Fibroblast of lung (primary cell): ENCODE data around the gene GLCCI1. TPM values are rescaled to one million over a fixed set of nuclear protein-coding genes. Genes with fewer than 3 reads are reported as not detected.

Experiments used
- DNase-seq, 2 donors: peaks; one replicate each; pipeline versions ENCODE4 v3.0.0 to v3.0.0-alpha.2; 2010; ENCODE audit warnings: low read depth in 2 of 2
- H2AFZ ChIP-seq: 2 replicates; pipeline ENCODE4 v1.5.1; 2012; ENCODE audit warnings: low read length, control low read depth, inconsistent platforms
- H3K27ac ChIP-seq: 2 replicates; pipeline ENCODE4 v1.5.1; 2011; ENCODE audit warnings: low read length, control low read depth; ENCODE audit not compliant: insufficient read depth
- H3K27me3 ChIP-seq: 2 replicates; pipeline ENCODE4 v1.5.1; 2011; ENCODE audit warnings: mild to moderate bottlenecking, low read length; ENCODE audit not compliant: control insufficient read depth, insufficient read depth
- H3K36me3 ChIP-seq: 2 replicates; pipeline ENCODE4 v1.5.1; 2011; ENCODE audit warnings: low read length; ENCODE audit not compliant: control insufficient read depth, insufficient read depth
- H3K4me1 ChIP-seq: 2 replicates; pipeline ENCODE4 v1.5.1; 2011; ENCODE audit warnings: low read length; ENCODE audit not compliant: control insufficient read depth, insufficient read depth; ENCODE audit errors: extremely low read depth
- H3K4me2 ChIP-seq: 2 replicates; pipeline ENCODE4 v1.5.1; 2011; ENCODE audit warnings: low read length, control low read depth; ENCODE audit not compliant: insufficient read depth; ENCODE audit errors: extremely low read depth
- H3K4me3 ChIP-seq, 4 experiments: fragments of 200-600 bp in 1 of 4; sonication (generic) in 1 of 4; replicated peaks in 1 of 4; 2 replicates each; pipeline ENCODE4 v1.5.1; 2011 to 2016; ENCODE audit warnings: low read length in 4 of 4, low read depth in 3 of 4, mild to moderate bottlenecking in 3 of 4, control low read depth in 2 of 4, inconsistent platforms in 1 of 4, mixed read lengths in 1 of 4; ENCODE audit not compliant: insufficient read depth in 1 of 4; ENCODE audit errors: control extremely low read depth in 1 of 4
- H3K79me2 ChIP-seq: 2 replicates; pipeline ENCODE4 v1.5.1; 2012; ENCODE audit warnings: mild to moderate bottlenecking, low read length, inconsistent platforms; ENCODE audit not compliant: control insufficient read depth, insufficient read depth
- H3K9ac ChIP-seq: 2 replicates; pipeline ENCODE4 v1.5.1; 2011; ENCODE audit warnings: mild to moderate bottlenecking, low read length, control low read depth; ENCODE audit not compliant: insufficient read depth
- H3K9me3 ChIP-seq: 2 replicates; pipeline ENCODE4 v1.5.1; 2012; ENCODE audit warnings: low read depth, low read length; ENCODE audit not compliant: control insufficient read depth, insufficient read depth
- H4K20me1 ChIP-seq: 2 replicates; pipeline ENCODE4 v1.5.1; 2011; ENCODE audit warnings: low read length; ENCODE audit not compliant: control insufficient read depth, insufficient read depth; ENCODE audit errors: extremely low read depth
- EZH2 ChIP-seq: IDR thresholded peaks from 2 replicates; pipeline ENCODE4 v1.5.1; 2012; ENCODE audit warnings: low read length, control low read depth, mild to moderate bottlenecking; ENCODE audit errors: missing control alignments
- polyA plus RNA-seq, 2 donors: library from polyadenylated mRNA; depleted of rRNA in 1 of 2; stranded (reverse) in 1 of 2; unstranded in 1 of 2; fragments of >200 nt; gene quantifications; 2 replicates each; pipeline ENCODE4 v1.2.1, GENCODE V29; 2011 to 2012; ENCODE audit warnings: missing spikeins in 1 of 2
- total RNA-seq: library from RNA; depleted of rRNA; stranded (reverse); fragments of >200 nt; gene quantifications from 2 replicates; pipeline ENCODE4 v1.2.1, GENCODE V29; 2014
- TF ChIP-seq, protein P1 (sequence below), 2 donors: IDR thresholded peaks in 1 of 2; conservative IDR thresholded peaks in 1 of 2; 1 replicate in 1 of 2; 2 replicates in 1 of 2; pipeline ENCODE4 v1.5.1; 2011 to 2012; ENCODE audit warnings: low read length in 2 of 2, control low read depth in 1 of 2, inconsistent platforms in 1 of 2, low read depth in 1 of 2, mild to moderate bottlenecking in 1 of 2

GLCCI1 gene
- total and polyA plus RNA-seq, 2 donors (not counting 1 experiment from before 2014, with no cell fraction given), result 4.4 to 8.3 TPM

GRCh38 chr7:7964250-7964649 is 4.3 kb upstream of the GLCCI1 start:
- Histone ChIP-seq H3K4me2 (no peak overlapping the region), H3K4me1 (no peaks in the 10 kb centered on the region), H4K20me1 (no peaks in the 10 kb centered on the region), H3K27ac (no peak overlapping the region), H2AFZ (no peak overlapping the region), H3K4me3 (no peak overlapping the region), H3K27me3 (no peaks in the 10 kb centered on the region), H3K36me3 (no peaks in the 10 kb centered on the region), H3K79me2 (no peaks in the 10 kb centered on the region), H3K9me3 (no peaks in the 10 kb centered on the region), H3K9ac (no peak overlapping the region)
- no peak for TF ChIP-seq EZH2
- TF ChIP-seq, protein P1, sequence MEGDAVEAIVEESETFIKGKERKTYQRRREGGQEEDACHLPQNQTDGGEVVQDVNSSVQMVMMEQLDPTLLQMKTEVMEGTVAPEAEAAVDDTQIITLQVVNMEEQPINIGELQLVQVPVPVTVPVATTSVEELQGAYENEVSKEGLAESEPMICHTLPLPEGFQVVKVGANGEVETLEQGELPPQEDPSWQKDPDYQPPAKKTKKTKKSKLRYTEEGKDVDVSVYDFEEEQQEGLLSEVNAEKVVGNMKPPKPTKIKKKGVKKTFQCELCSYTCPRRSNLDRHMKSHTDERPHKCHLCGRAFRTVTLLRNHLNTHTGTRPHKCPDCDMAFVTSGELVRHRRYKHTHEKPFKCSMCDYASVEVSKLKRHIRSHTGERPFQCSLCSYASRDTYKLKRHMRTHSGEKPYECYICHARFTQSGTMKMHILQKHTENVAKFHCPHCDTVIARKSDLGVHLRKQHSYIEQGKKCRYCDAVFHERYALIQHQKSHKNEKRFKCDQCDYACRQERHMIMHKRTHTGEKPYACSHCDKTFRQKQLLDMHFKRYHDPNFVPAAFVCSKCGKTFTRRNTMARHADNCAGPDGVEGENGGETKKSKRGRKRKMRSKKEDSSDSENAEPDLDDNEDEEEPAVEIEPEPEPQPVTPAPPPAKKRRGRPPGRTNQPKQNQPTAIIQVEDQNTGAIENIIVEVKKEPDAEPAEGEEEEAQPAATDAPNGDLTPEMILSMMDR (conservative IDR thresholded peaks at IDR 0.05 in 1 of 2, IDR thresholded peaks at IDR 0.05 in 1 of 2; ENCODE audit: low read depth in 1 of 2, low read length in 2 of 2), result no peak
- DNase-seq, result no peak

GRCh38 chr7:7964691-7965090 is 3.9 kb upstream of the GLCCI1 start:
- Histone ChIP-seq H3K4me3 (no peak overlapping the region), H3K4me2 (no peak overlapping the region), H3K36me3 (no peaks in the 10 kb centered on the region), H3K27me3 (no peaks in the 10 kb centered on the region), H3K9me3 (no peaks in the 10 kb centered on the region), H3K27ac (no peak overlapping the region), H3K79me2 (no peaks in the 10 kb centered on the region), H3K9ac (no peak overlapping the region), H2AFZ (no peak overlapping the region), H4K20me1 (no peaks in the 10 kb centered on the region), H3K4me1 (no peaks in the 10 kb centered on the region)
- TF ChIP-seq EZH2, result no peak
- TF ChIP-seq, protein P1 (conservative IDR thresholded peaks at IDR 0.05 in 1 of 2, IDR thresholded peaks at IDR 0.05 in 1 of 2; ENCODE audit: low read depth in 1 of 2, low read length in 2 of 2), result no peak
- no peak for DNase-seq

- H3K4me3 ChIP-seq, result no peak overlapping the region
Measured at GRCh38 chr7:7965301-7965700, 3.3 kb upstream of the GLCCI1 start.

More at GRCh38 chr7:7965301-7965700, 3.3 kb upstream of the GLCCI1 start:
- no peak for TF ChIP-seq EZH2
- TF ChIP-seq, protein P1 (conservative IDR thresholded peaks at IDR 0.05 in 1 of 2, IDR thresholded peaks at IDR 0.05 in 1 of 2; ENCODE audit: low read depth in 1 of 2, low read length in 2 of 2), result no peak
- no peaks in the 10 kb centered on the region for H3K27me3 ChIP-seq
- no peaks in the 10 kb centered on the region for H3K79me2 ChIP-seq
- H3K27ac ChIP-seq, result no peak overlapping the region
- no peak overlapping the region for H3K4me2 ChIP-seq
- no peak for DNase-seq
- H3K9me3 ChIP-seq, result no peaks in the 10 kb centered on the region
- H3K9ac ChIP-seq, result no peak overlapping the region
- H3K4me1 ChIP-seq, result no peaks in the 10 kb centered on the region
- H3K36me3 ChIP-seq, result no peaks in the 10 kb centered on the region
- no peaks in the 10 kb centered on the region for H4K20me1 ChIP-seq
- no peak overlapping the region for H2AFZ ChIP-seq
